NCI-H226 (cell line): ENCODE data around the gene MEGF10.
"Not testable (repeated sequence)": the region's sequence is repeated elsewhere in the genome, so short reads cannot be mapped to it uniquely, and the experiment has no call there.

Experiments
- DNase-seq: peaks from one replicate; pipeline ENCODE4 v3.0.0-alpha.2; 2015

MEGF10 gene

DNA sequence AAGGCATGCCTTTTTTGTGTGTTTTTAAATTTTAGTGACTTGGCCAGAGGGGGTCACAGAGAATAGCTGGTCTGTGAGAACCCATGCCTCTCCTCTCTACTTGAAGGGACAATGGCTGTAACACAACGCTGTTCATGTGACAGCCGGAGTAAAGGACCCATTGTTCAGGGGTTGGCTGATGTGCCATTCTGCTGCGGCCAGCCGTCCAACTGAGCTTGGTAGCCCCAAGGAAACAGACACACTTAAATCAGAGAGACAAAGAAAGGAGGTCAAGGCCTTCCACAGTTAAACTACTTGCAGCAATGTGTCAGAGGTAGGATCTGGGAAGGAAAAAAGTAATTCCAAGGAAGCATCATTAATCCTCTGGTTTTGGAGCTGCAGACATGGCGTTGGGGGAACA is 8.1 kb downstream of the MEGF10 start:
- DNase-seq: no peak

DNA sequence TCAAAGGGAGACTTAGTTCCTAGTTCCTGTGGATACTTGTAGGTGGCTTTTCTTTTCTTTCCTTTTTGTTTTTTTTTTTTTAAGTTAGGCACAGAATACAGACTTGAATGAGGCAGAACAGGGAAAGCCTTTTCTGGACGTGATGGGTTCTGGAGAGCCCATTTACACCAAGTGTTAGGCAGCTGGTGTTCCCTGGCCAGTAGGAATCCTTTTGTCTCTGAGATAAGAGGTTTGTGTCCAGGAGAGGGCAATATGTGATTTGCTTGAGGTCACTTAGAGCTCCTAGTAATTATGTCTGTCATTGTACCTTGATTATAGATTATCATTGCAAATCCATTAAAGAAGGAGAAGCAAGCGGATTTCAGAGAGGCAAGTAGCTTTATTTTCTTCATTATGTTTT is 9.1 kb downstream of the MEGF10 start:
- DNase-seq: no peak

DNA sequence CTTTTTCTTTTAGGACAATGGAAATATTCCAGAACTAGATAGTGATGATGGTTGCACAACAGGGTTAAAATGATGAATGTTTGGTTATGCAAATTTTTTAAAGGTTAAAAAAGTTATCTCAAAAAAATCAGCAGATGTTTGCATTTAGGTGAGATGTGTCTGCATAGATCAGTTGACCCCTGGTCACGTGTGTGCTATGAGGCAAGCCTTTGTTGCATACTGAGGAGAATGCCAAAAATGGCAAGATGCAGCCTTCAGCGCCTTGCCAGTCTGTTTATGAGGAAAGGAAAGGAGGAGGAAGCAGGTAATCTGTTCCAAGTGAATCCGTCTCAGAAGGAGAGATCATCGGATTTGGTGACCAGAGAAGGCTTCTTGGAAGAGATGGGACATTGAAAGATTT is 11.9 kb downstream of the MEGF10 start:
- no peak for DNase-seq

DNA sequence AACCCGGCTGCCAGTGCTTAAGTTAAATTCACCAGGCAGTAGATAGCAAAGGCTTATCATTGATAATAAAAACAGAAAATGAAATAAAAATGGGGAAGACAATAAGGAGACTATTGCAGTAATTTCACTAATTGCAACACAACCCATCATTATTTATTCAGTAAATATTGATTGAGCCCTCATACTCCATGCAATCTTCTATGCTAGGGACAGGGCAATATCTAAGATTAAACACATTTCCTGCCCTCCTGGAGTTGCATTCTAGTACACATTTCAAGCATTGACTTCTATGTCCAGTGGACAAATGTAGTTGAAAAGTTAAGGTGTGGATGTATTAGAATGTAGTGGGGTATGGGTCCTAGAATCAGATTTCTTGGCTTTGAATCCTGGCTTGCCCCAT is 12.8 kb downstream of the MEGF10 start:
- DNase-seq: no peak

DNA sequence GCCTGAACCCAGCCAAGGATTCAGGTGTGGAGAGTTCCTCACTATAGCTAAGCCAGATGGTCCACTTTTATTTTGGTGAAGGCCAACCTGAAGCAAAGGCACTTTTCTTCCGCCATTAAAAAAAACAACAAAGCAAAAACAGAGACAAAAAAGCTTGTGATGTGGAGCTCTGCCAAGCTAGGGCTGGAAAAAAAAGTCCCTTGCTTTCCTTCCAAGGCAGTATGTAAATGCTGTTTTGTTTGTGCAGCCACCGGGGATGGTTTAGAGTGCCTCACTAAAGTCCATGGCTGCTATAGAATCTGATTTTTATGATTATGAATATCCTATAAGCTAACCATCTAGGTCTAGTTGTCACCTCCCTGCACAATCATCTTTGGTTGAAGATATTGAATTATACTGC is 14.9 kb downstream of the MEGF10 start:
- DNase-seq: no peak

DNA sequence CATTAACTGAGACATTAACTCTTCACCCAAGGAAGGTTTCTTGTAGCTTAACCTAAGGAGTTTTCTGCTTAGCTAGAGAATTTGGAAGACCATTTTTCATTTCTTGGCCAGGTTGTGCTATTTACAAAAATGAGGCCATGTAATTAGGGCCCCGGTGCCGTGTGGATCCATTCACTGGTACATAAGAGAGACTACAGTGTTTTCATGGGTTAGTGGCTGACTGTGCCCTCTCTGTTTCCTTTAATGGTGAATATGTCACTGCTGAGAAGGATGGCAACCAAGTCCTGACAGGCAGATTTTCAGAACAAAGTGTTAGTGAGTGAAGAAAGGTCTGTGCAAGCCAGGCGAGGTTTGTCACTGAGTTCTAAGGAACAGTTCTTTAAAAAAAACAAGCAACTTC is 15.4 kb downstream of the MEGF10 start:
- no peak for DNase-seq

DNA sequence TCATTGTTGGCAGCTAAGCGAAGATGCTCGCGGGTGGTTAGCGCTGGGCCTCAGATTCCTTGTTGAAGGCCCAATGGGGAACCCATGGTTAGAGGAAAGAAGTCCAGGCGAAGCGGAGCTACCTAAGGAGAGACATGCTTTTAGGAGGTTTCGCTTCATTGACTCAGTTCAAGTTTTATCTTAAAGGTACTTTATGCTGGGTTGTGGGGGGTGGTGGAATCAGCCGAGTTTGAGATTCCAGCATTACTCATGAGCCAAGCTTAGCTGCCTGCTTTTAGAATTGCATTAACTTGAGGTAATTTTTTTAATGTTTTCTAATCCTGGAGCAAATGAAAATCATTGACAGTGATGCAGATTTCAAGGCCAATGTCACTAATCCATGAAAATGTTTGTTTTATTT is 16.1 kb downstream of the MEGF10 start:
- DNase-seq: no peak

DNA sequence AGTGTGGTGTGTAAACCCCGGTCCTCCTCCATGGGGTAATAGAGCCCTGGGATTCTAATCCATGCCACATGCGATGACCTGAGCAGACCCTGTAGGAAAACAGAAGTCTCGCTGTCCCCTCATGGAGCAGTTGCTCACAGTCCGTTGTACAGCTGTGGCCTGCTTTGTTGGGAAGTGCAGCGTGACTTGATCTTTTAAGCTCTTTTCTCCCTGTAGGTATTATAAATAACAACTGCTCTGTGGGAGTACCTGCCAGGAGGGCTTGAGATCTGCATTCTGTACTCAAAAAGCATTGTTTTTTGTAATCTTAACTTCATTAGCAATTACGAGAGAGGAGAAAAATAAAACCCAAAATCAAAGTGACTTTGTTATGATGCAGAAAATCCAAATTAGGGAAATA is 17.3 kb downstream of the MEGF10 start:
- DNase-seq: no peak

DNA sequence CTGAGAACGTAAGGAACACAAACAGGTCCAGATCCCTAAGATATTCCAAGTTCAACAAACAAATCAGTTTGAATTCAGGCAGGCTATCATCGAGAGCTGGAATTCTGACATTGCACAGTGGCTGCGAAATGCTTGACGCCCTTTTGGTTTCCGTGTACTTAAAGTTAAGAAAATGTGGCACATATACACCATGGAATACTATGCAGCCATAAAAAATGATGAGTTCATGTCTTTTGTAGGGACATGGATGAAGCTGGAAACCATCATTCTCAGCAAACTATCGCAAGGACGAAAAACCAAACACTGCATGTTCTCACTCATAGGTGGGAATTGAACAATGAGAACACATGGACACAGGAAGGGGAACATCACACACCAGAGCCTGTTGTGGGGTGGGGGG is 17.7 kb downstream of the MEGF10 start:
- not testable (repeated sequence) for DNase-seq

DNA sequence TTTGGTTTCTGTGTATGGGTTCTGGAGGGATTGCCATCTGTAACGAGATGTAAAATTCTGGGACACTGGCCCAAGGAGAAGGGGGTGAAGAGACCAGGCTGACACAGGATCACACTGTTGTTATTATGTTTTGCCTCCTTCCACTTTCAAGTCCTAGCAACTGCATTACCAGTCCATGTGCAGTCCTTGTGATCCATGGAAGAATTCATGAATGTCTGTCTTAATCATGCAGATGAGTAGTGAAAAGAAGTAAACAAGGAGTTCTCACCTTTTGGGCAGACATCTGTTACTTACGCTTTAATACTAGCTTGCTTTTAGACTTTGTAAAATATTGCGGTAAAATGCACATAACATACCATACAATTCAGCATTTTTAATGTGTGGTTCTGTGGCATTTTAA is 18.3 kb downstream of the MEGF10 start:
- no peak for DNase-seq

DNA sequence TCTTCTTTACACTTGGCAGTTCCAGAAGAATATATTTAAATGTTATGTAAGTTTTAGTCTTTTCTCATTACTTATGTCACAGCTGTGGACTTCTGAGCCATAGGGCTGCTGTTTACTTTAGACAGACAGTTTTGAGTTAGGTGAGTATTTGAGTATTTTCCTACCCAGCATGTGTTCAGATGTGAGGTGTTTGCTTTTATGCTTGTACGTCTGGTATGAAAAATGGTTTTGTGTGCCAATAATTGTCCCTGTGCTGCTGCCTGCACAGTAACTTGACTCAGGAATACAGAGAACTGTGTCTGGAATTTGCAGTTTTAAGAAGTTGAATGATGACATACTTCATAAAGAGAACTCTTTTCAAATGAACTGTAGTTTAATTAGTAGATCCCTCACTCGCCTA is 20.8 kb downstream of the MEGF10 start:
- DNase-seq: no peak

DNA sequence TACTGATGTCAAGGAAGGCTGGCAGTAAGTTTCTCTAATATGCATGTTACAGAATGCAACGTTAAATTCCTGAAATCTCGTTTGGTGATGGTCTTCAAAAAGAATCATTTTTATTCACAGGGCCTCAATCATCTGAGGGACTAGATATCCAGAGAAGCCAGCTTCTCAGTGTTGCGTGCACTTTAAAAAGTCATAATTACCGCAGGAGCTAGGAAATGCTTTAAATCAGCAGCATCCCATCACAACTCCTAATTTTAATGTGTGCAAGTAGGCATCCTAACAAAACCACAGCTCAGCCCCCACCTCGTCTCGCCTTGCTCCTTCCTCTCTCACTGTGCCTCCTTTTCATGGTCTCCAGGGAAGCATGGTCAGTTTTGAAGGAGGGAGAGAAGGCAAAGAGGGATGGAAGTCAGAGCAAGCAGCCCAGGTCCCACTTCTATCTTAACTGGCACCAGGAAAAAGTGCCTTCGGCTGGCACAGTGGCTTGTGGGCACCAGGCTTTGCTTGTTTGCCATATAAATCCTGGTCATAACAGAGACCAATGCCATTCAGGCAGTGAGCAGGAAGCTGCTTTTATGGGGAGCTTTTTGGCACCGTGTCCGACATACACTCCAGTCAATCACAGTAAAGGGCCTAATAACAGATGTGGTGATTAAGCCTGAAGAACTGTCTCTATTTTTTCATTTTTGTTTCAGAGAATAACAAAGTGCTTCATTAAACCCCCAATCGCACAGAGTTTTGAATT is 21.4 kb downstream of the MEGF10 start:
- no peak for DNase-seq

DNA sequence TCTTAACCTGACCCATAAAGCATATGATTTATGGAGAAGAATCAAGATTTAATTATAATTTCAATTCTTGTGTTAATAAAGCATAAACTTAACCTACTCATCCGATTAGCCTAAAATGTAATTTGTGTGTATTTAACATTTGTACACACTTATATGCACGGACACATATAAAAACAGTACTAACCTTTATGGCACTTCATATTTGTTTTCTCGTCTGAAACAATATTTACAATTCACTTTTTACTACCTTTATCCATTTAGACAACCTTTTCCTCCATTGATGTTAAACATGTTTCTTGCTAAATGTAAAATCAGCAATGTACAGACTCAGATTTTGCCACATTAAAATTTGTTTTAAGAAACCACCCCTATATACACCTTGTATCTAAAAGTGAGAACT is 22.8 kb downstream of the MEGF10 start:
- no peak for DNase-seq

DNA sequence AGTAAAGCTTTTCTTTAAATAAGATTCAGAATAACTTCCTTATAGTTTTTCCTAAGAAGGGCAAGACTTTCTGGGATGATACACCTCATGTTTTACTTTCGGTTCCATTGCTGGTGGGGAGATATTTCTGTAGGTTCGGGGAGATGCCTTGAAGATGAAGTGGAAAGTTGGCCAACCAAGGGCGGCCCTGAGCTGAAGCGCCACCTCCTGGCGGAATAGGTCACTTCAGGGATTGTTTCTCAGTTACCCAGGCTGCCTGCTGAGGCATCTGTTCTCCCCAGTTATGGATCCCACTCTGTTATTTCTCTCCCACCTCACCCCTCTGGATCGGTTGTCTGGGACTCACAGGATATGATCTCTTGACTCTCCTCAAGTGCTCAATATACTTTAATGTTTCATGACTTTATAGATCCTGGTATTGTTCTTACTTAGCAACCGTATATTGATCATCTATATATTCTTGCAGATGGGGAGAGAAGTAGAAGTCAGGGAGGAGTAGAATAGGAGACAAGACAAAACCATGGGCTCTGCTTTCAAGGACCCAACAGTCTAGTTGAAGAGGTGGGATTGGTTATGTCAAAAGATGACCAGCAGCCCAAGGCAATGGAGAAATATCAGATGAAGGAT is 23.4 kb downstream of the MEGF10 start:
- peak; percentile 39 for DNase-seq

DNA sequence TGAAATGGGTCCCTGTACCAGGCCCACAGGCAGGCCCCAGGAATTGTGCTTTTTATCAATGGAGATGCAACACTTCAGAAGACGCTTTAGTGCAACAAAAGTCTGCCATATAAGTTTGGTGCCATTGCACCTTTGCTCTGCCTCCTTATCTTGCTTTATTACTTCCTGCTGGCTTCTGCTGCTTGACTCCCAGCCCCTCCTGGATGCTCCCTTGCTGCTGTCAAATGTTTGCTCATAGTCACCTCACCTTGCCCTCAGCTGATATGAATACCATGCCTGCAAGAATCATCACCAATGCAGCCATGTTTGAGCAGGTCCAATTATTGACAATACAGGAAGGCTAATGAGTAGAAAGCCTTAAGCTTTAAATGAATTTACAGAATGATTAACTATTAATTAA is 25.4 kb downstream of the MEGF10 start:
- DNase-seq: no peak

DNA sequence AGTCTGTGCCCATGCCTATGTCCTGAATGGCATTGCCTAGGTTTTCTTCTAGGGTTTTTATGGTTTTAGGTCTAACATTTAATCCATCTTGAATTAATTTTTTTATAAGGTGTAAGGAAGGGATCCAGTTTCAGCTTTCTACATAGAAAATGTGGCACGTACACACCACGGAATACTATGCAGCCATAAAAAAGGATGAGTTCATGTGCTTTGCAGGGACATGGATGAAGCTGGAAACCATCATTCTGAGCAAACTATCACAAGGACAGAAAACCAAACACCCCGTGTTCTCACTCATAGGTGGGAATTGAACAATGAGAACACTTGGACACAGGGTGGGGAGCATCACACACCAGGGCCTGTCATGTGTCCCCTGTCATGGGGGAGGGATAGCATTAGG is 26.8 kb downstream of the MEGF10 start:
- not testable (repeated sequence) for DNase-seq

DNA sequence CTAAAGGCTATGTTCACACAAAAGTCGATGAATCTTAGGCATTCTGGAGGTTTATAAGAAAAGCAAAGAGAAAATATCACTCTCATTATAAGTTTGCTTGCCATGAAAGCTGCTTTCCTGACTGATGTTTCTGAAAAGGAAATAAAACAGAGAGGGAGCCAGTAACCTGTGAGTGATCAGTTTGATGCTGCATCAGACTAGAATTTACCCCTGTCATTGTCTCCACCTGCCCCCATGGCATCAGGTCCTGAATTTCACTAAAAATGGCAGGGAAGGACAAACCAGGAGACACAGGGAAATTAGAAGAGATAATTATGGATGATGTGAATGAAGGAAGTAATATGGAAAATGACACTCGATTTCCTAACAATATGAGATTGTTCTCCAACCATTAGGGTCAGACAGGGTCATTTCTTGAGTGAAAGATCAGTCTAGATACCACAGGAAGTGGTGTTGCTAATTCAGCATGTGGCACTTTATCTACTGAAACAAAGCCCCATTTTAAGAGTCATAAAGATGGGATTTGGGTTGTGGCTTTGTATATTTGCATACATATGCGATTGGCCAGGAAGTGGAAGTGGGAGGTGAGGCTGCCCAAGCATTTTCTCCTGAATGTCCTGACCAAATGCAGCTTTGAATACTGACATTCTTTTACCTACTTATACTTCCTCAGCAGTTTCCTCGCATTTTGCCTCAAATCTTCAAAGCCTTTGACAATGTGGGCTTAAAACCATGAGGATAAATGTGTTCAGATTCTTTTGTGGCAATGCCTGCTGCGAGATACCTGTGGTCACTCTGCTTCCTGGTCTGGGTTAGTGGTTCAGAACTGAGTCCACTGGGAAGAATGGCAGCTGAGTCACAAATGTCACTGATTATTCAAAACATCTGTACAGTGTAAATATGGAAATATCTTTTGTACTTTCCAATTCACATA is 29.7 kb downstream of the MEGF10 start:
- no peak for DNase-seq

DNA sequence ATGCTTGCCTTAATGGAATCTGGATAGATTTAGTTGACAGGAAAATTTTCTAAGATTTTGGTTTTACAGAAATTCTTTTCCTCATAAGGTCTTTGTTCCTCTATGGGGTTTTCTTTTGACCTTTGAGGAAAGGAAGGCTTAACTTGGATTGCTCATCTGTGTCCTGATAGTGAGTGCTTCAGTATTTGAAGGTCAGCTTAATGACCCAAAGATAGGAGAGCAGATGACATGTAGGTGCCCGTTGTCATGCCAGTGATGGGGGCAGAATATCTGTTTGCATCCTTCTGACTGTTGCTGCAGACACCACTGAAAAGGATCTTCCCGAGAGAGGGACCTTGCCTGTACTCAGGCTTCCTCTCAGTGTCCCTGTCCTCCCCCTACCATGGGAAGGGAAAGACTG is 30.9 kb downstream of the MEGF10 start:
- DNase-seq: no peak

DNA sequence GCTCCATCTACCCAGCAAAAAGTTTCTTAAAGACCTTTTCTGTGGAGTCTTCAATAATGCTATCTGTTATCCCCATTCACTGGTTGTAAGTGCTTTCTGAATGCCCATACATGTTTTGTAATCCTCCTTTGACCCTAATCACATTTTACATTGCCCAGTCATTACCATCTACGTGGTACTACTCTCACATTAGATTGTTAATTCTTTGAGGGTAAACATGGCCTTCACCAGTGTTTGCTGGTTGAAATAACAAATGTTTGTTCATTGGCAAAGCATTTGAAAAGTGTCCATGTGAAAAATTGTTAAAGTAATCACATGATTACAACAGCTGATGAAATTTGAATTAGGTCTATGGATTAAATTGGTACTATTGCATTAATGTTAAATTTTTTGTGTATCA is 31.8 kb downstream of the MEGF10 start:
- DNase-seq: no peak

DNA sequence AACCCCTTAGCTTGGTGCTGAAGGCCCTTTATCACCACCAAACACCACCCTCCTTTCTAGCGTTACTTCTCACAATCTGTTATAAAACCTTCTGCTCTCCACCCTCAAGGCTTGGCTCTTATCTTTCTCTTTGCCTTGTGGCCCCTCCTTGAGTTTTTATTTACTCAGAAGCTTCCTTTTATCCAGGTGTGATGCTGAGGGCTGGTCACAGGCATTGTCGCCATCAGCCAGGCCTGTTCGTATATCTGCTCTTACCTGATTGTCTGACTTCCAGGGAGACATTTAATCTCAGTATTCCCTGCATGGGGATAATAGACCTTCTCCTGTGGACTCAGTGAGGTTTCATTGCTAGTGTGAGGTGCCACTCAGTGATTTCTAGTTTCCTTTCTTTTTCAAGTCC is 34.2 kb downstream of the MEGF10 start:
- DNase-seq: no peak

DNA sequence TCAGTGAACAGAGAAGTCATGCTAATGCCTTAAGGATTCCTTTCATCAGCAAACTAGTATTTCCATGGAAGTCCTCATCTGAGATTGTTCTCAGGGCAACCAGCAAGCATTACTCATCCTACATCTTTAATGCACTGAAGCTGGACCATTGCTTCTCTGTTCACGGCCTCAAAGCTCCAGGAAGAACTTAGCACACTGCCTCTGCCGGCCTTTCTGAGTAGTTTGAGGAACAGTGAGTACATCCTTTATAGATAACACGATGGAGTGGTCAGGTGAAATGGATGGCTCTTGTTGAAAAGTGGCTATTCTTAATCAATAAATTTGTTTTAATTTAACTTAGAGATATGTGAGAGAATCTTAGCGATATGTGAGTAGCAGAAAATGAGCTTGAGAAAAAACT is 35.8 kb downstream of the MEGF10 start:
- DNase-seq: no peak

DNA sequence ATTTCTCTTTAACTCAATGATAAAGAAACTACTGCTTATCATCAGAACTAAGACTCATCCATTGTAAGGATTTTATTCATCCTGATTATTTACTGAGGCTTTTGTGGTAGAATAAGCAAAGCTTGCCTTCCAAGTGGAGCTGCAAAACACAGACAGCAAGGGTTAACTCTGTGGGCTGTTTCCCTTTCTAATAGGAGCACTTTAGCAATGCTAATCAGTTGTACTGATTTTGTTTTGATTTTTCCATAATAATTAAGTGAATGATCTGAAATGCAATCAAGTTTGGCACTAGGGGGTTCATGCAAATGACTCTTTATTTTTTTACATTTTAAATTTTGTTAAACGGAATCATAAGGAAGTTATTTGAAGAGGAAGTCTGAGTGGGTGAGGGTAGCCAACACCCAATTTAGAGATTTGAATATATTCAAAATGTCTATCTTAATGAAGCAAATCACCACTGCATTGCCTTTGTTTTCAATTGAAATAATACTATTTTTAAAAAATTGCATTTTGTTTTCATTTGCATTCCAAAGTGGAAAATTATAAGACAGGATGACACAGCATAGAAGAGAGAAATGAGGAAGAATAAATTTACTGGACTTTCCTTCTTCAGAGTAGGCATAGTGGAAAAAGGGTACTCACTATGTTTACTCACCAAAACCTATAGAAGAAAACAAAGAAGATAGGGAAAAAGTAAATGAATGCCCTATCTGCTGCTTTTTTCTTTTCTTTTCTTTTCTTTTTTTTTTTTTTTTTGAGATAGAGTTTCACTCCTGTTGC is 36.6 kb downstream of the MEGF10 start:
- no peak for DNase-seq

DNA sequence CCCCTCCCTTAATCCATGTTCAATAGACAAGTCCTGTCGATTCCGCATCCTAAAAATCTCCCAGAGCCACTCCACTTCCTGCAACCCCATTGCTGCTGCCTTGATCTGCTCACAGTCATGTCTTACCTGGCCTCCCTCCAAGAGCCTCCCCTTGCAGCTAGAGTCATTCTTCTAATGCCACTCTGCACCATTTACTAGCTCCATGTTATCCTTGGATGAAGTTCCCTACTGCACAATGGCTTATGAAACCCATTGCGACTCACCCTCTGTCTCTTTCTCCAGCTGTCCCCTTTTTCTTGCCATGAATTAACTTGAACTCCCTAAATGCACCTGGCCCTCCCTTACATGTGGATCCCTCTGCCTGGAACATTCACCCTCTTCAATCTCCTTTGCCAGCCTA is 39.5 kb downstream of the MEGF10 start:
- no peak for DNase-seq
